RWPE2 (cell line): ENCODE data around the gene TRIM15.
"Not testable (repeated sequence)": the region's sequence is repeated elsewhere in the genome, so short reads cannot be mapped to it uniquely, and the experiment has no call there.

ENCODE experiments used
- ATAC-seq: fragments of 200-7000 bp; cut with Tn5 transposase; 3 replicates; pipeline ENCODE4 v1.9.1; 2021; ENCODE audit warnings: low read depth
- DNase-seq: peaks from one replicate; pipeline ENCODE4 v3.0.0-alpha.2; 2020; ENCODE audit warnings: low spot score
- H3K27ac ChIP-seq: fragments of 450-650 bp; 2 replicates; pipeline ENCODE4 v1.5.1; 2017; ENCODE audit warnings: mild to moderate bottlenecking; ENCODE audit not compliant: poor library complexity, severe bottlenecking
- H3K27me3 ChIP-seq: fragments of 250-450 bp; sonication (Bioruptor Pico); 2 replicates; pipeline ENCODE4 v1.5.1; 2021; ENCODE audit warnings: mild to moderate bottlenecking, moderate library complexity; ENCODE audit not compliant: insufficient read depth, poor library complexity, severe bottlenecking
- H3K36me3 ChIP-seq: fragments of 250-450 bp; sonication (Bioruptor Pico); 2 replicates; pipeline ENCODE4 v1.5.1; 2020; ENCODE audit warnings: low read depth, mild to moderate bottlenecking, moderate library complexity
- H3K4me1 ChIP-seq: fragments of 250-450 bp; sonication (Bioruptor Pico); 2 replicates; pipeline ENCODE4 v1.5.1; 2021; ENCODE audit warnings: mild to moderate bottlenecking, moderate library complexity; ENCODE audit not compliant: insufficient read depth, poor library complexity, severe bottlenecking
- H3K4me3 ChIP-seq: fragments of 250-450 bp; sonication (Bioruptor Pico); 2 replicates; pipeline ENCODE4 v1.5.1; 2021; ENCODE audit warnings: mild to moderate bottlenecking, moderate library complexity; ENCODE audit not compliant: severe bottlenecking
- H3K9me3 ChIP-seq: fragments of 250-450 bp; sonication (Bioruptor Pico); 2 replicates; pipeline ENCODE4 v1.5.1; 2021; ENCODE audit warnings: mild to moderate bottlenecking, moderate library complexity; ENCODE audit not compliant: severe bottlenecking
- CTCF ChIP-seq: fragments of 450-650 bp; IDR thresholded peaks from one replicate; pipeline ENCODE4 v1.5.1; 2017; ENCODE audit warnings: mild to moderate bottlenecking, moderate library complexity; ENCODE audit not compliant: poor library complexity, severe bottlenecking

The TRIM15 gene

GRCh38 chr6:30163090-30163917 lies at the start of gene TRIM15:
Gene TRIM15 (plus strand): TSS chr6:30163546. CDS start chr6:30163685, 139 bp downstream.
- H3K9me3 ChIP-seq = no peaks in the 10 kb centered on the region
- H3K36me3 ChIP-seq = no peaks in the 10 kb centered on the region
- H3K4me1 ChIP-seq = peaks cover 6% of the 10 kb centered on the region
- DNase-seq (no peak), ATAC-seq (peak; percentile 70)
- H3K27ac ChIP-seq = no peak within 1 kb of the TSS
- no peaks in the 10 kb centered on the region for H3K27me3 ChIP-seq
- no peak for TF ChIP-seq CTCF
- no peak within 1 kb of the TSS for H3K4me3 ChIP-seq

- Histone ChIP-seq H3K4me1 (peaks cover under 1% of the 10 kb centered on the region), H3K4me3 (no peak overlapping the region), H3K27me3 (no peaks in the 10 kb centered on the region), H3K9me3 (no peaks in the 10 kb centered on the region), H3K36me3 (no peaks in the 10 kb centered on the region), H3K27ac (no peak overlapping the region)
- no peak for TF ChIP-seq CTCF
- ATAC-seq = no peak
- DNase-seq = no peak
Measured at GRCh38 chr6:30113841-30114240, 49.5 kb upstream of the TRIM15 start.

- DNase-seq (no peak), ATAC-seq (no peak)
- Histone ChIP-seq H3K27ac (no peak overlapping the region), H3K27me3 (no peaks in the 10 kb centered on the region), H3K9me3 (no peaks in the 10 kb centered on the region), H3K36me3 (no peaks in the 10 kb centered on the region), H3K4me3 (no peak overlapping the region), H3K4me1 (peaks cover 5% of the 10 kb centered on the region)
- TF ChIP-seq CTCF = no peak
Measured at GRCh38 chr6:30116724-30117123, 46.6 kb upstream of the TRIM15 start.

GRCh38 chr6:30118691-30119090 lies 44.7 kb upstream of the TRIM15 start:
- H3K4me1 ChIP-seq, H3K27me3 ChIP-seq, H3K27ac ChIP-seq, DNase-seq, ATAC-seq, H3K36me3 ChIP-seq, H3K4me3 ChIP-seq, H3K9me3 ChIP-seq: not testable (repeated sequence)

GRCh38 chr6:30121446-30122366 lies 41.6 kb upstream of the TRIM15 start:
- ATAC-seq = no peak

More at GRCh38 chr6:30121446-30122366, 41.6 kb upstream of the TRIM15 start:
- Histone ChIP-seq H3K27me3 (no peaks in the 10 kb centered on the region), H3K27ac (no peak overlapping the region), H3K9me3 (no peaks in the 10 kb centered on the region), H3K4me3 (no peak overlapping the region), H3K36me3 (no peaks in the 10 kb centered on the region), H3K4me1 (peaks cover 5% of the 10 kb centered on the region)
- no peak for DNase-seq
- TF ChIP-seq CTCF = no peak
